WTC11 (cell line): Measurements from ENCODE around the gene SH2D3C. TPM values are rescaled to one million over a fixed set of nuclear protein-coding genes. Genes with fewer than 3 reads are reported as not detected.

Experiments used
- ATAC-seq: fragments of 200-7000 bp; cut with Tn5 transposase; 2 replicates; pipeline ENCODE4 v1.10.0; 2021; ENCODE audit warnings: mild to moderate bottlenecking, moderate library complexity
- CTCF ChIA-PET: fragments of 300-600 bp; sonication (Branson Sonifier 250); formaldehyde crosslinking; loops from one replicate; lab custom pipeline; 2021; ENCODE audit warnings: antibody characterized with exemption; lab: Charles Lee
- POLR2A ChIA-PET: fragments of 350-600 bp; sonication (Branson Sonifier 250); formaldehyde crosslinking; loops from one replicate; lab custom pipeline; 2021; ENCODE audit warnings: antibody characterized with exemption; lab: Charles Lee
- DNase-seq: peaks from one replicate; pipeline ENCODE4 v3.0.0; 2021; ENCODE audit warnings: low spot score
- H3K27ac Mint-ChIP-seq: 2 replicates; pipeline ENCODE4 v1.8.0; 2021; ENCODE audit warnings: mixed read lengths
- H3K27me3 Mint-ChIP-seq: 2 replicates; pipeline ENCODE4 v1.8.0; 2021; ENCODE audit warnings: low read depth, mild to moderate bottlenecking, moderate library complexity, mixed read lengths
- H3K36me3 Mint-ChIP-seq: 2 replicates; pipeline ENCODE4 v1.8.0; 2021; ENCODE audit warnings: mixed read lengths
- H3K4me1 Mint-ChIP-seq: 2 replicates; pipeline ENCODE4 v1.8.0; 2022; ENCODE audit warnings: mixed read lengths
- H3K4me3 Mint-ChIP-seq: 2 replicates; pipeline ENCODE4 v1.8.0; 2021; ENCODE audit warnings: mild to moderate bottlenecking, moderate library complexity, mixed read lengths
- H3K9me3 Mint-ChIP-seq: 2 replicates; pipeline ENCODE4 v1.8.0; 2021; ENCODE audit warnings: mixed read lengths
- AR ChIP-seq: fragments of 250-450 bp; sonication (Bioruptor Pico); IDR thresholded peaks from 2 replicates; pipeline ENCODE4 v1.9.0; 2021; ENCODE audit warnings: mild to moderate bottlenecking
- ELF4 ChIP-seq: sonication (generic); formaldehyde crosslinking; IDR thresholded peaks from 2 replicates; pipeline ENCODE4 v1.8.1; 2022; ENCODE audit warnings: low read depth, mild to moderate bottlenecking, moderate library complexity, missing genetic modification reagents
- EMX1 ChIP-seq: fragments of 250-450 bp; sonication (Bioruptor Pico); IDR thresholded peaks from 2 replicates; pipeline ENCODE4 v1.8.0; 2021; ENCODE audit warnings: mild to moderate bottlenecking
- FOXJ3 ChIP-seq: sonication (generic); formaldehyde crosslinking; IDR thresholded peaks from 2 replicates; pipeline ENCODE4 v1.9.0; 2021; ENCODE audit warnings: missing genetic modification reagents, mild to moderate bottlenecking, borderline replicate concordance
- FOXK1 ChIP-seq: sonication (generic); formaldehyde crosslinking; IDR thresholded peaks from 2 replicates; pipeline ENCODE4 v1.8.0; 2022; ENCODE audit warnings: mild to moderate bottlenecking, moderate library complexity, missing genetic modification reagents
- GABPB1 ChIP-seq: sonication (generic); formaldehyde crosslinking; IDR thresholded peaks from 2 replicates; pipeline ENCODE4 v1.8.1; 2023; ENCODE audit warnings: mild to moderate bottlenecking, missing genetic modification reagents
- HMGXB4 ChIP-seq: sonication (generic); formaldehyde crosslinking; IDR thresholded peaks from 2 replicates; pipeline ENCODE4 v1.8.1; 2023; ENCODE audit warnings: mild to moderate bottlenecking, moderate library complexity, missing genetic modification reagents
- MLX ChIP-seq: sonication (generic); formaldehyde crosslinking; IDR thresholded peaks from 2 replicates; pipeline ENCODE4 v1.8.1; 2023; ENCODE audit warnings: mild to moderate bottlenecking, missing genetic modification reagents, moderate library complexity
- MXD4 ChIP-seq: fragments of 250-450 bp; sonication (Bioruptor Pico); IDR thresholded peaks from 2 replicates; pipeline ENCODE4 v1.8.0; 2021; ENCODE audit warnings: mild to moderate bottlenecking, moderate library complexity, borderline replicate concordance
- NFYB ChIP-seq: sonication (generic); formaldehyde crosslinking; conservative IDR thresholded peaks from 2 replicates; pipeline ENCODE4 v1.8.0; 2022; ENCODE audit warnings: low read depth, missing genetic modification reagents
- PRDM15 ChIP-seq: sonication (generic); formaldehyde crosslinking; IDR thresholded peaks from 2 replicates; pipeline ENCODE4 v1.8.0; 2022; ENCODE audit warnings: missing genetic modification reagents
- RORB ChIP-seq: fragments of 250-450 bp; sonication (Bioruptor Pico); IDR thresholded peaks from 2 replicates; pipeline ENCODE4 v1.9.0; 2021; ENCODE audit warnings: mild to moderate bottlenecking
- SOX15 ChIP-seq: fragments of 250-450 bp; sonication (Bioruptor Pico); IDR thresholded peaks from 2 replicates; pipeline ENCODE4 v1.9.0; 2021; ENCODE audit warnings: mild to moderate bottlenecking
- TCF7 ChIP-seq: sonication (generic); formaldehyde crosslinking; IDR thresholded peaks from 2 replicates; pipeline ENCODE4 v1.8.0; 2022; ENCODE audit warnings: mild to moderate bottlenecking, low read depth, missing genetic modification reagents, moderate library complexity
- TEAD4 ChIP-seq: sonication (generic); formaldehyde crosslinking; IDR thresholded peaks from 2 replicates; pipeline ENCODE4 v1.8.0; 2022; ENCODE audit warnings: mild to moderate bottlenecking, missing genetic modification reagents
- ZMAT4 ChIP-seq: fragments of 250-450 bp; sonication (Bioruptor Pico); IDR thresholded peaks from 2 replicates; pipeline ENCODE4 v1.9.0; 2021; ENCODE audit warnings: mild to moderate bottlenecking
- ZNF396 ChIP-seq: fragments of 250-450 bp; sonication (Bioruptor Pico); IDR thresholded peaks from 2 replicates; pipeline ENCODE4 v1.8.0; 2021; ENCODE audit warnings: mild to moderate bottlenecking, moderate library complexity, borderline replicate concordance
- ZSCAN18 ChIP-seq: fragments of 250-450 bp; sonication (Bioruptor Pico); IDR thresholded peaks from 2 replicates; pipeline ENCODE4 v2.1.2; 2022; ENCODE audit warnings: mild to moderate bottlenecking, moderate library complexity
- total RNA-seq: library from RNA; stranded (reverse); gene quantifications from 3 replicates; pipeline ENCODE4 v1.2.3, GENCODE V29; 2021

SH2D3C gene
- total RNA-seq, 1 experiment from 2014 or later, result 5.4 TPM

GRCh38 chr9:127730799-127731410 lies 47.6 kb downstream of the SH2D3C start:
- POLR2A ChIA-PET, result no interaction called here
- Mint-ChIP-seq H3K9me3 (no peaks in the 10 kb centered on the region), H3K27ac (no peak overlapping the region), H3K36me3 (no peaks in the 10 kb centered on the region), H3K4me3 (no peak overlapping the region), H3K4me1 (peaks cover 11% of the 10 kb centered on the region), H3K27me3 (no peaks in the 10 kb centered on the region)
- ATAC-seq, result no peak
- no peak for TF ChIP-seq SOX15 (CRISPR knock-in tag)
- TF ChIP-seq MLX (CRISPR knock-in tag), result no peak
- TF ChIP-seq FOXJ3, result no peak
- TF ChIP-seq EMX1 (CRISPR knock-in tag), result no peak
- TF ChIP-seq RORB, result no peak
- no peak for TF ChIP-seq AR
- TF ChIP-seq GABPB1 (CRISPR knock-in tag), result no peak
- TF ChIP-seq NFYB, result no peak
- no peak for TF ChIP-seq PRDM15 (CRISPR knock-in tag)
- TF ChIP-seq ZNF396 (CRISPR knock-in tag), result no peak
- TF ChIP-seq HMGXB4 (CRISPR knock-in tag), result no peak
- no peak for TF ChIP-seq ELF4 (CRISPR knock-in tag)
- no peak for TF ChIP-seq TCF7 (CRISPR knock-in tag)
- DNase-seq, result no peak
- CTCF ChIA-PET, result interaction anchor here (0.9 to 2.9 kb wide), 6 partner anchors 8 to 242 kb away, joined by 3 to 10 read pairs (median 4); no protein-coding TSS in a partner anchor

- H3K36me3 Mint-ChIP-seq, result no peaks in the 10 kb centered on the region
- CTCF ChIA-PET, result interaction anchor here (0.9 to 1.7 kb wide), 3 partner anchors 139 to 227 kb away, joined by 3 to 8 read pairs (median 3); no protein-coding TSS in a partner anchor
Measured at GRCh38 chr9:127730262-127730661, 48.2 kb downstream of the SH2D3C start.

More at GRCh38 chr9:127730262-127730661, 48.2 kb downstream of the SH2D3C start:
- POLR2A ChIA-PET, result no interaction called here
- H3K4me1 Mint-ChIP-seq, result peaks cover 8% of the 10 kb centered on the region
- ATAC-seq (no peak), DNase-seq (no peak)
- H3K27ac Mint-ChIP-seq, result no peak overlapping the region
- H3K9me3 Mint-ChIP-seq, result no peaks in the 10 kb centered on the region
- H3K4me3 Mint-ChIP-seq, result no peak overlapping the region
- TF ChIP-seq ZSCAN18 (CRISPR knock-in tag) (no peak), TEAD4 (CRISPR knock-in tag) (no peak), ZMAT4 (CRISPR knock-in tag) (no peak), MXD4 (CRISPR knock-in tag) (no peak), FOXK1 (CRISPR knock-in tag) (no peak)
- H3K27me3 Mint-ChIP-seq, result no peaks in the 10 kb centered on the region
